Epithelial cell of proximal tubule (primary cell): ENCODE measurements around the gene MAPK6. TPM values are rescaled to one million over a fixed set of nuclear protein-coding genes. Genes with fewer than 3 reads are reported as not detected.

Source experiments
- DNase-seq: peaks from one replicate; pipeline ENCODE4 v3.0.0-alpha.2; 2011; ENCODE audit warnings: low read depth
- H3K4me3 ChIP-seq: 2 replicates; pipeline ENCODE4 v1.5.1; 2011; ENCODE audit warnings: low read depth, mild to moderate bottlenecking, low read length
- CTCF ChIP-seq: conservative IDR thresholded peaks from 2 replicates; pipeline ENCODE4 v1.5.1; 2012; ENCODE audit warnings: low read depth, mild to moderate bottlenecking, low read length
- total RNA-seq: library from RNA; depleted of rRNA; stranded (reverse); fragments of >200 nt; gene quantifications from 2 replicates; pipeline ENCODE4 v1.2.3, GENCODE V29; 2015

The MAPK6 gene
- total RNA-seq, 1 donor from 2014 or later: 32.6 TPM

GRCh38 chr15:52113235-52113634 lies 94.2 kb downstream of the MAPK6 start:
- no peak for DNase-seq
- H3K4me3 ChIP-seq: no peak overlapping the region
- no peak for TF ChIP-seq CTCF

- TF ChIP-seq CTCF: no peak
- H3K4me3 ChIP-seq: no peak overlapping the region
- DNase-seq: no peak
Observed at GRCh38 chr15:52113708-52114107, 94.7 kb downstream of the MAPK6 start.

- no peak overlapping the region for H3K4me3 ChIP-seq
- TF ChIP-seq CTCF: no peak
- no peak for DNase-seq
Observed at GRCh38 chr15:52114261-52115055, 95.4 kb downstream of the MAPK6 start.

- H3K4me3 ChIP-seq: no peak overlapping the region
- TF ChIP-seq CTCF: no peak
- no peak for DNase-seq
Observed at GRCh38 chr15:52115598-52116427, 96.8 kb downstream of the MAPK6 start.

Other genes starting within 250 kb of the MAPK6 start
- 36.0 and 42.2 TPM in 2 replicates for gene TMOD3, start 189.6 kb upstream of the MAPK6 start, total RNA-seq
- 24.2 and 31.5 TPM in 2 replicates for gene LEO1, start 47.4 kb upstream of the MAPK6 start, total RNA-seq
- 0.51 and 0.58 TPM in 2 replicates for gene BCL2L10, start 93.6 kb downstream of the MAPK6 start, total RNA-seq
- gene GNB5, start 172.2 kb downstream of the MAPK6 start, total RNA-seq: 23.7 and 32.1 TPM in 2 replicates